GM23338 (cell line): ENCODE measurements around the gene ST8SIA2. TPM values are rescaled to one million over a fixed set of nuclear protein-coding genes. Genes with fewer than 3 reads are reported as not detected.

Experiments used
- ATAC-seq: fragments of 200-7000 bp; cut with Tn5 transposase; 3 replicates; pipeline ENCODE4 v1.9.1; 2020
- DNase-seq: peaks from one replicate; pipeline ENCODE4 v3.0.0-alpha.2; 2015; ENCODE audit warnings: low spot score
- H2AFZ ChIP-seq: fragments of 200-600 bp; sonication (generic); 2 replicates; pipeline ENCODE4 v1.8.0; 2016; ENCODE audit warnings: antibody characterized with exemption, mild to moderate bottlenecking, moderate library complexity
- H3F3A ChIP-seq: fragments of 200-600 bp; sonication (generic); replicated peaks from 2 replicates; pipeline ENCODE4 v1.8.0; 2017; ENCODE audit warnings: antibody characterized with exemption, mixed run types, low read depth
- H3K27ac ChIP-seq: fragments of 200-600 bp; sonication (generic); 2 replicates; pipeline ENCODE4 v1.6.1; 2016; ENCODE audit warnings: low read depth
- H3K27me3 ChIP-seq: fragments of 200-600 bp; sonication (generic); 2 replicates; pipeline ENCODE4 v1.8.0; 2016; ENCODE audit warnings: mild to moderate bottlenecking, mixed run types, moderate library complexity; ENCODE audit not compliant: insufficient read depth
- H3K36me3 ChIP-seq: fragments of 200-600 bp; sonication (generic); 2 replicates; pipeline ENCODE4 v1.8.0; 2016; ENCODE audit warnings: mild to moderate bottlenecking; ENCODE audit not compliant: insufficient read depth
- H3K4me1 ChIP-seq: fragments of 200-600 bp; sonication (generic); 2 replicates; pipeline ENCODE4 v1.8.0; 2016; ENCODE audit warnings: mild to moderate bottlenecking, moderate library complexity; ENCODE audit not compliant: insufficient read depth
- H3K4me2 ChIP-seq: fragments of 200-600 bp; sonication (generic); 2 replicates; pipeline ENCODE4 v1.7.1; 2017; ENCODE audit warnings: mixed run types
- H3K4me3 ChIP-seq: fragments of 200-600 bp; sonication (generic); 2 replicates; pipeline ENCODE4 v1.6.1; 2016; ENCODE audit warnings: mixed run types
- H3K79me2 ChIP-seq: fragments of 200-600 bp; sonication (generic); replicated peaks from 2 replicates; pipeline ENCODE4 v1.8.0; 2017; ENCODE audit warnings: mild to moderate bottlenecking; ENCODE audit not compliant: insufficient read depth
- H3K9me2 ChIP-seq: fragments of 200-600 bp; sonication (generic); 2 replicates; pipeline ENCODE4 v1.8.0; 2017; ENCODE audit not compliant: insufficient read depth
- H4K20me1 ChIP-seq: fragments of 200-600 bp; sonication (generic); replicated peaks from 2 replicates; pipeline ENCODE4 v1.8.0; 2017; ENCODE audit warnings: mild to moderate bottlenecking; ENCODE audit not compliant: insufficient read depth
- H3K27ac Mint-ChIP-seq: 2 replicates; pipeline ENCODE4 v1.8.0; 2020; ENCODE audit warnings: inconsistent platforms, mild to moderate bottlenecking, moderate library complexity, mixed read lengths
- H3K27me3 Mint-ChIP-seq: 3 replicates; pipeline ENCODE4 v1.8.0; 2022; ENCODE audit warnings: low read depth, mild to moderate bottlenecking, moderate library complexity, mixed read lengths, inconsistent platforms; ENCODE audit not compliant: insufficient read depth, poor library complexity
- H3K36me3 Mint-ChIP-seq: 3 replicates; pipeline ENCODE4 v1.8.0; 2021; ENCODE audit warnings: low read depth, mild to moderate bottlenecking, inconsistent platforms, moderate library complexity, mixed read lengths
- H3K4me1 Mint-ChIP-seq: 3 replicates; pipeline ENCODE4 v1.8.0; 2020; ENCODE audit warnings: mild to moderate bottlenecking, inconsistent platforms, mixed read lengths
- H3K4me3 Mint-ChIP-seq: 3 replicates; pipeline ENCODE4 v1.8.0; 2021; ENCODE audit warnings: moderate library complexity, mild to moderate bottlenecking, inconsistent platforms, mixed read lengths
- H3K9me3 Mint-ChIP-seq: 3 replicates; pipeline ENCODE4 v1.8.0; 2020; ENCODE audit warnings: moderate library complexity, mild to moderate bottlenecking, inconsistent platforms, mixed read lengths
- CREB1 ChIP-seq: fragments of 250-450 bp; sonication (Bioruptor Pico); IDR thresholded peaks from 2 replicates; pipeline ENCODE4 v1.5.0; 2020; ENCODE audit warnings: low read depth, mild to moderate bottlenecking, moderate library complexity
- EZH2 ChIP-seq: fragments of 200-600 bp; sonication (generic); IDR thresholded peaks from one replicate; pipeline ENCODE4 v1.8.0; 2017; ENCODE audit warnings: antibody characterized with exemption, mild to moderate bottlenecking, low read depth; ENCODE audit not compliant: unreplicated experiment
- EZH2phosphoT487 ChIP-seq: fragments of 200-600 bp; sonication (generic); IDR thresholded peaks from one replicate; pipeline ENCODE4 v1.8.1; 2018; ENCODE audit warnings: antibody characterized with exemption; ENCODE audit not compliant: unreplicated experiment
- JUNB ChIP-seq: IDR thresholded peaks from one replicate; pipeline ENCODE4 v1.6.1; 2016; ENCODE audit warnings: antibody characterized with exemption; ENCODE audit not compliant: unreplicated experiment
- NANOG ChIP-seq: IDR thresholded peaks from 2 replicates; pipeline ENCODE4 v1.6.1; 2016; ENCODE audit warnings: antibody characterized with exemption, borderline replicate concordance
- POLR2AphosphoS5 ChIP-seq: IDR thresholded peaks from 2 replicates; pipeline ENCODE4 v1.6.1; 2016; ENCODE audit warnings: antibody characterized with exemption, low read depth
- STAT1 ChIP-seq: IDR thresholded peaks from one replicate; pipeline ENCODE4 v1.6.1; 2016; ENCODE audit warnings: antibody characterized with exemption; ENCODE audit not compliant: unreplicated experiment
- ZNF114 ChIP-seq: fragments of 250-450 bp; sonication (Bioruptor Pico); IDR thresholded peaks from 2 replicates; pipeline ENCODE4 v1.5.0; 2020; ENCODE audit warnings: mild to moderate bottlenecking, moderate library complexity
- ZNF331 ChIP-seq: fragments of 250-450 bp; sonication (Bioruptor Pico); IDR thresholded peaks from 2 replicates; pipeline ENCODE4 v1.5.0; 2020; ENCODE audit warnings: low read depth, mild to moderate bottlenecking, moderate library complexity
- polyA plus RNA-seq: library from polyadenylated mRNA; unstranded; fragments of >200 nt; fragmentation: Nextera tagmentation; extraction: Ambion mirVana; gene quantifications from 2 replicates; pipeline ENCODE4 v1.2.1, GENCODE V29; 2016
- total RNA-seq: library from RNA; depleted of rRNA; stranded (reverse); fragments of >200 nt; shearing (Covaris generic); gene quantifications from 2 replicates; pipeline ENCODE4 v1.2.3, GENCODE V29; 2014
- TF ChIP-seq, protein P1 (sequence below): IDR thresholded peaks from one replicate; pipeline ENCODE4 v1.6.1; 2018; ENCODE audit warnings: antibody characterized with exemption; ENCODE audit not compliant: unreplicated experiment
- TF ChIP-seq, protein P2 (sequence below): fragments of 250-450 bp; sonication (Bioruptor Pico); IDR thresholded peaks from 2 replicates; pipeline ENCODE4 v1.5.0; 2020; ENCODE audit warnings: mild to moderate bottlenecking, moderate library complexity
- TF ChIP-seq, protein P3 (sequence below): IDR thresholded peaks from 2 replicates; pipeline ENCODE4 v1.6.1; 2016; ENCODE audit warnings: antibody characterized with exemption
- TF ChIP-seq, protein P4 (sequence below), 2 experiments: fragments of 200-600 bp in 1 of 2; sonication (generic) in 1 of 2; conservative IDR thresholded peaks; 2 replicates each; pipeline versions ENCODE4 v1.5.1 to v1.6.1; 2016 to 2017; ENCODE audit warnings: antibody characterized with exemption in 2 of 2, low read depth in 2 of 2, mild to moderate bottlenecking in 2 of 2, moderate library complexity in 1 of 2

The ST8SIA2 gene
- total and polyA plus RNA-seq, 2 experiments from 2014 or later: 0.66 to 1.2 TPM

DNA sequence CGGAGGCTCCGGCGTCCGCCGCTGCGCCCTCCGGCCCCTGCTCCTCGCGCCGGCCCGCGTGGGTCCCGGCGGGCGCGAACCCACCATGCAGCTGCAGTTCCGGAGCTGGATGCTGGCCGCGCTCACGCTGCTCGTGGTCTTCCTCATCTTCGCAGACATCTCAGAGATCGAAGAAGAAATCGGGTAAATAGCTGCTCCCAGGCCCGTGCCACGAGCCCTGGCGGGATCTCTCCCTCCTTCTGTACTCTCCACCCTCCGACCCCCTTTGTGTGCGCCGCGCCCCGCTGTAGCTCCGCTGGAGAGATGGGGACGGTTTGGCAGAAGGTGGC is 263 bp downstream of the ST8SIA2 start:
- H3K4me3 Mint-ChIP-seq: peak overlapping the region; percentile 90
- 0 out of 2 replicates have a peak, but pooled peaks cover 4% of the 10 kb centered on the region for H3F3A ChIP-seq
- H3K27me3 Mint-ChIP-seq: peaks cover 53% of the 10 kb centered on the region
- H3K79me2 ChIP-seq: no peaks in the 10 kb centered on the region
- peaks cover 19% of the 10 kb centered on the region; the same call in 1 of the 2 replicates for H3K4me1 ChIP-seq
- no peaks in the 10 kb centered on the region for H3K9me2 ChIP-seq
- H3K4me1 Mint-ChIP-seq: peaks cover 26% of the 10 kb centered on the region
- peak overlapping the region; percentile 97 for H3K4me2 ChIP-seq
- DNase-seq: peak; percentile 64
- H3K27ac ChIP-seq: no peak overlapping the region
- peak overlapping the region; percentile 96 for H3K4me3 ChIP-seq
- ATAC-seq: peak; percentile 14
- H2AFZ ChIP-seq: peak overlapping the region; percentile 98
- H3K36me3 Mint-ChIP-seq: no peaks in the 10 kb centered on the region; the same call in 2 of the 3 replicates
- peaks cover 57% of the 10 kb centered on the region for H3K27me3 ChIP-seq
- no peaks in the 10 kb centered on the region; the same call in 1 of the 2 replicates for H3K36me3 ChIP-seq
- TF ChIP-seq NANOG (no peak), CREB1 (CRISPR knock-in tag) (no peak), STAT1 (no peak), EZH2 (no peak), POLR2AphosphoS5 (no peak), EZH2phosphoT487 (no peak), ZNF114 (no peak), JUNB (no peak), ZNF331 (CRISPR knock-in tag) (no peak)
- TF ChIP-seq, protein P1, sequence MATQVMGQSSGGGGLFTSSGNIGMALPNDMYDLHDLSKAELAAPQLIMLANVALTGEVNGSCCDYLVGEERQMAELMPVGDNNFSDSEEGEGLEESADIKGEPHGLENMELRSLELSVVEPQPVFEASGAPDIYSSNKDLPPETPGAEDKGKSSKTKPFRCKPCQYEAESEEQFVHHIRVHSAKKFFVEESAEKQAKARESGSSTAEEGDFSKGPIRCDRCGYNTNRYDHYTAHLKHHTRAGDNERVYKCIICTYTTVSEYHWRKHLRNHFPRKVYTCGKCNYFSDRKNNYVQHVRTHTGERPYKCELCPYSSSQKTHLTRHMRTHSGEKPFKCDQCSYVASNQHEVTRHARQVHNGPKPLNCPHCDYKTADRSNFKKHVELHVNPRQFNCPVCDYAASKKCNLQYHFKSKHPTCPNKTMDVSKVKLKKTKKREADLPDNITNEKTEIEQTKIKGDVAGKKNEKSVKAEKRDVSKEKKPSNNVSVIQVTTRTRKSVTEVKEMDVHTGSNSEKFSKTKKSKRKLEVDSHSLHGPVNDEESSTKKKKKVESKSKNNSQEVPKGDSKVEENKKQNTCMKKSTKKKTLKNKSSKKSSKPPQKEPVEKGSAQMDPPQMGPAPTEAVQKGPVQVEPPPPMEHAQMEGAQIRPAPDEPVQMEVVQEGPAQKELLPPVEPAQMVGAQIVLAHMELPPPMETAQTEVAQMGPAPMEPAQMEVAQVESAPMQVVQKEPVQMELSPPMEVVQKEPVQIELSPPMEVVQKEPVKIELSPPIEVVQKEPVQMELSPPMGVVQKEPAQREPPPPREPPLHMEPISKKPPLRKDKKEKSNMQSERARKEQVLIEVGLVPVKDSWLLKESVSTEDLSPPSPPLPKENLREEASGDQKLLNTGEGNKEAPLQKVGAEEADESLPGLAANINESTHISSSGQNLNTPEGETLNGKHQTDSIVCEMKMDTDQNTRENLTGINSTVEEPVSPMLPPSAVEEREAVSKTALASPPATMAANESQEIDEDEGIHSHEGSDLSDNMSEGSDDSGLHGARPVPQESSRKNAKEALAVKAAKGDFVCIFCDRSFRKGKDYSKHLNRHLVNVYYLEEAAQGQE: no peak
- TF ChIP-seq, protein P2, sequence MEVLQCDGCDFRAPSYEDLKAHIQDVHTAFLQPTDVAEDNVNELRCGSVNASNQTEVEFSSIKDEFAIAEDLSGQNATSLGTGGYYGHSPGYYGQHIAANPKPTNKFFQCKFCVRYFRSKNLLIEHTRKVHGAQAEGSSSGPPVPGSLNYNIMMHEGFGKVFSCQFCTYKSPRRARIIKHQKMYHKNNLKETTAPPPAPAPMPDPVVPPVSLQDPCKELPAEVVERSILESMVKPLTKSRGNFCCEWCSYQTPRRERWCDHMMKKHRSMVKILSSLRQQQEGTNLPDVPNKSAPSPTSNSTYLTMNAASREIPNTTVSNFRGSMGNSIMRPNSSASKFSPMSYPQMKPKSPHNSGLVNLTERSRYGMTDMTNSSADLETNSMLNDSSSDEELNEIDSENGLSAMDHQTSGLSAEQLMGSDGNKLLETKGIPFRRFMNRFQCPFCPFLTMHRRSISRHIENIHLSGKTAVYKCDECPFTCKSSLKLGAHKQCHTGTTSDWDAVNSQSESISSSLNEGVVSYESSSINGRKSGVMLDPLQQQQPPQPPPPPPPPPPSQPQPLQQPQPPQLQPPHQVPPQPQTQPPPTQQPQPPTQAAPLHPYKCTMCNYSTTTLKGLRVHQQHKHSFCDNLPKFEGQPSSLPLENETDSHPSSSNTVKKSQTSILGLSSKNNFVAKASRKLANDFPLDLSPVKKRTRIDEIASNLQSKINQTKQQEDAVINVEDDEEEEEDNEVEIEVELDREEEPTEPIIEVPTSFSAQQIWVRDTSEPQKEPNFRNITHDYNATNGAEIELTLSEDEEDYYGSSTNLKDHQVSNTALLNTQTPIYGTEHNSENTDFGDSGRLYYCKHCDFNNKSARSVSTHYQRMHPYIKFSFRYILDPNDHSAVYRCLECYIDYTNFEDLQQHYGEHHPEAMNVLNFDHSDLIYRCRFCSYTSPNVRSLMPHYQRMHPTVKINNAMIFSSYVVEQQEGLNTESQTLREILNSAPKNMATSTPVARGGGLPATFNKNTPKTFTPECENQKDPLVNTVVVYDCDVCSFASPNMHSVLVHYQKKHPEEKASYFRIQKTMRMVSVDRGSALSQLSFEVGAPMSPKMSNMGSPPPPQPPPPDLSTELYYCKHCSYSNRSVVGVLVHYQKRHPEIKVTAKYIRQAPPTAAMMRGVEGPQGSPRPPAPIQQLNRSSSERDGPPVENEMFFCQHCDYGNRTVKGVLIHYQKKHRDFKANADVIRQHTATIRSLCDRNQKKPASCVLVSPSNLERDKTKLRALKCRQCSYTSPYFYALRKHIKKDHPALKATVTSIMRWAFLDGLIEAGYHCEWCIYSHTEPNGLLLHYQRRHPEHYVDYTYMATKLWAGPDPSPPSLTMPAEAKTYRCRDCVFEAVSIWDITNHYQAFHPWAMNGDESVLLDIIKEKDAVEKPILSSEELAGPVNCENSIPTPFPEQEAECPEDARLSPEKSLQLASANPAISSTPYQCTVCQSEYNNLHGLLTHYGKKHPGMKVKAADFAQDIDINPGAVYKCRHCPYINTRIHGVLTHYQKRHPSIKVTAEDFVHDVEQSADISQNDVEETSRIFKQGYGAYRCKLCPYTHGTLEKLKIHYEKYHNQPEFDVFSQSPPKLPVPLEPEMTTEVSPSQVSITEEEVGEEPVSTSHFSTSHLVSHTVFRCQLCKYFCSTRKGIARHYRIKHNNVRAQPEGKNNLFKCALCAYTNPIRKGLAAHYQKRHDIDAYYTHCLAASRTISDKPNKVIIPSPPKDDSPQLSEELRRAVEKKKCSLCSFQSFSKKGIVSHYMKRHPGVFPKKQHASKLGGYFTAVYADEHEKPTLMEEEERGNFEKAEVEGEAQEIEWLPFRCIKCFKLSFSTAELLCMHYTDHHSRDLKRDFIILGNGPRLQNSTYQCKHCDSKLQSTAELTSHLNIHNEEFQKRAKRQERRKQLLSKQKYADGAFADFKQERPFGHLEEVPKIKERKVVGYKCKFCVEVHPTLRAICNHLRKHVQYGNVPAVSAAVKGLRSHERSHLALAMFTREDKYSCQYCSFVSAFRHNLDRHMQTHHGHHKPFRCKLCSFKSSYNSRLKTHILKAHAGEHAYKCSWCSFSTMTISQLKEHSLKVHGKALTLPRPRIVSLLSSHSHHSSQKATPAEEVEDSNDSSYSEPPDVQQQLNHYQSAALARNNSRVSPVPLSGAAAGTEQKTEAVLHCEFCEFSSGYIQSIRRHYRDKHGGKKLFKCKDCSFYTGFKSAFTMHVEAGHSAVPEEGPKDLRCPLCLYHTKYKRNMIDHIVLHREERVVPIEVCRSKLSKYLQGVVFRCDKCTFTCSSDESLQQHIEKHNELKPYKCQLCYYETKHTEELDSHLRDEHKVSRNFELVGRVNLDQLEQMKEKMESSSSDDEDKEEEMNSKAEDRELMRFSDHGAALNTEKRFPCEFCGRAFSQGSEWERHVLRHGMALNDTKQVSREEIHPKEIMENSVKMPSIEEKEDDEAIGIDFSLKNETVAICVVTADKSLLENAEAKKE (CRISPR knock-in tag): no peak
- TF ChIP-seq, protein P3, sequence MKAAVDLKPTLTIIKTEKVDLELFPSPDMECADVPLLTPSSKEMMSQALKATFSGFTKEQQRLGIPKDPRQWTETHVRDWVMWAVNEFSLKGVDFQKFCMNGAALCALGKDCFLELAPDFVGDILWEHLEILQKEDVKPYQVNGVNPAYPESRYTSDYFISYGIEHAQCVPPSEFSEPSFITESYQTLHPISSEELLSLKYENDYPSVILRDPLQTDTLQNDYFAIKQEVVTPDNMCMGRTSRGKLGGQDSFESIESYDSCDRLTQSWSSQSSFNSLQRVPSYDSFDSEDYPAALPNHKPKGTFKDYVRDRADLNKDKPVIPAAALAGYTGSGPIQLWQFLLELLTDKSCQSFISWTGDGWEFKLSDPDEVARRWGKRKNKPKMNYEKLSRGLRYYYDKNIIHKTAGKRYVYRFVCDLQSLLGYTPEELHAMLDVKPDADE: no peak
- TF ChIP-seq, protein P4, sequence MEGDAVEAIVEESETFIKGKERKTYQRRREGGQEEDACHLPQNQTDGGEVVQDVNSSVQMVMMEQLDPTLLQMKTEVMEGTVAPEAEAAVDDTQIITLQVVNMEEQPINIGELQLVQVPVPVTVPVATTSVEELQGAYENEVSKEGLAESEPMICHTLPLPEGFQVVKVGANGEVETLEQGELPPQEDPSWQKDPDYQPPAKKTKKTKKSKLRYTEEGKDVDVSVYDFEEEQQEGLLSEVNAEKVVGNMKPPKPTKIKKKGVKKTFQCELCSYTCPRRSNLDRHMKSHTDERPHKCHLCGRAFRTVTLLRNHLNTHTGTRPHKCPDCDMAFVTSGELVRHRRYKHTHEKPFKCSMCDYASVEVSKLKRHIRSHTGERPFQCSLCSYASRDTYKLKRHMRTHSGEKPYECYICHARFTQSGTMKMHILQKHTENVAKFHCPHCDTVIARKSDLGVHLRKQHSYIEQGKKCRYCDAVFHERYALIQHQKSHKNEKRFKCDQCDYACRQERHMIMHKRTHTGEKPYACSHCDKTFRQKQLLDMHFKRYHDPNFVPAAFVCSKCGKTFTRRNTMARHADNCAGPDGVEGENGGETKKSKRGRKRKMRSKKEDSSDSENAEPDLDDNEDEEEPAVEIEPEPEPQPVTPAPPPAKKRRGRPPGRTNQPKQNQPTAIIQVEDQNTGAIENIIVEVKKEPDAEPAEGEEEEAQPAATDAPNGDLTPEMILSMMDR (conservative IDR thresholded peaks at IDR 0.05; ENCODE audit: low read depth in 2 of 2): no peak
- no peaks in the 10 kb centered on the region for H4K20me1 ChIP-seq
- no peaks in the 10 kb centered on the region; the same call in 2 of the 3 replicates for H3K9me3 Mint-ChIP-seq
- H3K27ac Mint-ChIP-seq: no peak overlapping the region
